ENCODE measurements around the gene GREM2. TPM values are rescaled to one million over a fixed set of nuclear protein-coding genes. Genes with fewer than 3 reads are reported as not detected.

GREM2 gene
- total RNA-seq, 1 experiment from 2014 or later: not detected

DNA sequence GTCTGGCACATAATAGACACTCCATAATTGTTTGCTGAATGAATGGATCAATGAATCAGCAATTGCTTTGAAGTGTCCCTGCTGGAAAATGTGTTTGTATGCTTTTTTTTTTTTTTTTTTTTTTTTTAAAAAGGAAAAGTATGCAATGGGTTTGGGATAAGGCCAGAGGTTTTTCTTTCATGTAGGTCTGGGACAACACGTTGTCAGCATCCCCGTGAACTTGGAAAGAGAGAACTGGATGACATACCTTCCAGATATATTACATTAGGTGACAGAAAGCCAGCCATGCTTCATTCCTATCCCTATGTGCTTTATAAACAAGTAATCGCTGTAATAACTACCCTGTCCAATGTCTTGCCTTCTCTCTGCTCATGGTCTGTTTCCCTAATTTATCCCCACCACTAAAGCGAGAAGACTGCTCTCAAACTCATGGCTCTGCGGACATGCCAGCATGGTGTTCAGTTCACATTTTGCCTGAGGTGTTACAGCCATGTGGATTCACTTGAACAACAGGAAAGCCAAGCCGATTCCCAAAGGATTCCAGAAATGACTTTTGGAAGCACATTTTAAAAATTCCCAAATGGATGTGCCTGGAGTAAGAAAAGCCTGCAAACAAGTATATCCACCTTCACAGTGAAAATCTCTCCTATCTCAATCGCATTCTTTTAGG is 34.8 kb upstream of the GREM2 start:
- Histone ChIP-seq H3K27me3 (ENCODE audit: low read length) (peaks cover 53% of the 10 kb centered on the region), H3K9ac (ENCODE audit: low read length) (no peak overlapping the region), H3K4me1 (ENCODE audit: insufficient read depth, low read length) (no peaks in the 10 kb centered on the region), H3K36me3 (ENCODE audit: low read depth, low read length) (no peaks in the 10 kb centered on the region), H3K9me3 (ENCODE audit: low read length) (no peaks in the 10 kb centered on the region), H4K20me1 (ENCODE audit: low read length) (no peaks in the 10 kb centered on the region), H3F3A (ENCODE audit: low read length, unreplicated experiment) (no peaks in the 10 kb centered on the region), H3K79me2 (ENCODE audit: low read length) (no peaks in the 10 kb centered on the region), H3K27ac (ENCODE audit: low read length) (no peak overlapping the region), H3K9me2 (replicated peaks; ENCODE audit: low read length) (no peaks in the 10 kb centered on the region), H3K4me2 (ENCODE audit: low read length) (no peak overlapping the region), H3K4me3 (ENCODE audit: low read length) (no peak overlapping the region), H2AFZ (ENCODE audit: low read length) (no peak overlapping the region)
- ATAC-seq: no peak
- no peak for DNase-seq
- intact Hi-C loops (cut with micrococcal nuclease): no loop called here
- ChIA-PET POLR2A (ENCODE audit: unreplicated experiment) (no interaction called here), CTCF (no interaction called here)
- no TSS peak for BruUV-seq (replicated peaks)
- TF ChIP-seq EZH2phosphoT487 (IDR thresholded peaks at IDR 0.05; ENCODE audit: borderline replicate concordance, low read length) (no peak), EZH2 (IDR thresholded peaks at IDR 0.05; ENCODE audit: low read length, unreplicated experiment) (no peak)
- TF ChIP-seq, protein P1, sequence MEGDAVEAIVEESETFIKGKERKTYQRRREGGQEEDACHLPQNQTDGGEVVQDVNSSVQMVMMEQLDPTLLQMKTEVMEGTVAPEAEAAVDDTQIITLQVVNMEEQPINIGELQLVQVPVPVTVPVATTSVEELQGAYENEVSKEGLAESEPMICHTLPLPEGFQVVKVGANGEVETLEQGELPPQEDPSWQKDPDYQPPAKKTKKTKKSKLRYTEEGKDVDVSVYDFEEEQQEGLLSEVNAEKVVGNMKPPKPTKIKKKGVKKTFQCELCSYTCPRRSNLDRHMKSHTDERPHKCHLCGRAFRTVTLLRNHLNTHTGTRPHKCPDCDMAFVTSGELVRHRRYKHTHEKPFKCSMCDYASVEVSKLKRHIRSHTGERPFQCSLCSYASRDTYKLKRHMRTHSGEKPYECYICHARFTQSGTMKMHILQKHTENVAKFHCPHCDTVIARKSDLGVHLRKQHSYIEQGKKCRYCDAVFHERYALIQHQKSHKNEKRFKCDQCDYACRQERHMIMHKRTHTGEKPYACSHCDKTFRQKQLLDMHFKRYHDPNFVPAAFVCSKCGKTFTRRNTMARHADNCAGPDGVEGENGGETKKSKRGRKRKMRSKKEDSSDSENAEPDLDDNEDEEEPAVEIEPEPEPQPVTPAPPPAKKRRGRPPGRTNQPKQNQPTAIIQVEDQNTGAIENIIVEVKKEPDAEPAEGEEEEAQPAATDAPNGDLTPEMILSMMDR (conservative IDR thresholded peaks at IDR 0.05; ENCODE audit: low read depth, low read length): no peak

DNA sequence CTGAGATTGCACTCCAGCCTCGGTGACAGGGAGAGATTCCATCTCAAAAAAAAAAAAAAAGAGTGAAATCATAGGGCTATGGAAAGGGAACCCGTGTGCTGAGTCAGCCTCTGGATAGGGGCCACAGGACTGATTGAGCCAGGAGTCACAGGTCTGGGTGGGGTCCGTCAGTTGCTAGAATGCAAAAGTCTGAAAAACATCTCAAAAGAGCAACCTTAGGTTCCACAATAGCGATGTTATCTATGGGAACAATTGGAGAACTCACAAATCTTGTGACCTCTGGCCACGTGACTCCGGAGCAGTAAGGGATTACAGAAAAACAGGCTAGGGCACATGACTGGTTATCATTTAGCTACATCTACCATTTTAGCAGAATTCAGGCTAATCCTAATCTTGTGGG is 32.8 kb upstream of the GREM2 start:
- no TSS peak for BruUV-seq (replicated peaks)
- CTCF ChIA-PET: no interaction called here
- POLR2A ChIA-PET (ENCODE audit: unreplicated experiment): no interaction called here
- no peaks in the 10 kb centered on the region for H3K79me2 ChIP-seq (ENCODE audit: low read length)
- H3K4me3 ChIP-seq (ENCODE audit: low read length): no peak overlapping the region
- no peaks in the 10 kb centered on the region for H4K20me1 ChIP-seq (ENCODE audit: low read length)
- no peak overlapping the region for H3K9ac ChIP-seq (ENCODE audit: low read length)
- H3K4me2 ChIP-seq (ENCODE audit: low read length): no peak overlapping the region
- no peaks in the 10 kb centered on the region for H3K4me1 ChIP-seq (ENCODE audit: insufficient read depth, low read length)
- intact Hi-C loops (cut with micrococcal nuclease): no loop called here
- H3F3A ChIP-seq (ENCODE audit: low read length, unreplicated experiment): no peaks in the 10 kb centered on the region
- no peaks in the 10 kb centered on the region for H3K36me3 ChIP-seq (ENCODE audit: low read depth, low read length)
- no peaks in the 10 kb centered on the region for H3K9me2 ChIP-seq (replicated peaks; ENCODE audit: low read length)
- TF ChIP-seq EZH2phosphoT487 (IDR thresholded peaks at IDR 0.05; ENCODE audit: borderline replicate concordance, low read length) (no peak), EZH2 (IDR thresholded peaks at IDR 0.05; ENCODE audit: low read length, unreplicated experiment) (no peak)
- TF ChIP-seq, protein P1 (conservative IDR thresholded peaks at IDR 0.05; ENCODE audit: low read depth, low read length): no peak
- peaks cover 41% of the 10 kb centered on the region for H3K27me3 ChIP-seq (ENCODE audit: low read length)
- H3K9me3 ChIP-seq (ENCODE audit: low read length): no peaks in the 10 kb centered on the region
- peak; percentile 34 for DNase-seq
- no peak overlapping the region for H2AFZ ChIP-seq (ENCODE audit: low read length)
- H3K27ac ChIP-seq (ENCODE audit: low read length): no peak overlapping the region
- ATAC-seq: no peak

DNA sequence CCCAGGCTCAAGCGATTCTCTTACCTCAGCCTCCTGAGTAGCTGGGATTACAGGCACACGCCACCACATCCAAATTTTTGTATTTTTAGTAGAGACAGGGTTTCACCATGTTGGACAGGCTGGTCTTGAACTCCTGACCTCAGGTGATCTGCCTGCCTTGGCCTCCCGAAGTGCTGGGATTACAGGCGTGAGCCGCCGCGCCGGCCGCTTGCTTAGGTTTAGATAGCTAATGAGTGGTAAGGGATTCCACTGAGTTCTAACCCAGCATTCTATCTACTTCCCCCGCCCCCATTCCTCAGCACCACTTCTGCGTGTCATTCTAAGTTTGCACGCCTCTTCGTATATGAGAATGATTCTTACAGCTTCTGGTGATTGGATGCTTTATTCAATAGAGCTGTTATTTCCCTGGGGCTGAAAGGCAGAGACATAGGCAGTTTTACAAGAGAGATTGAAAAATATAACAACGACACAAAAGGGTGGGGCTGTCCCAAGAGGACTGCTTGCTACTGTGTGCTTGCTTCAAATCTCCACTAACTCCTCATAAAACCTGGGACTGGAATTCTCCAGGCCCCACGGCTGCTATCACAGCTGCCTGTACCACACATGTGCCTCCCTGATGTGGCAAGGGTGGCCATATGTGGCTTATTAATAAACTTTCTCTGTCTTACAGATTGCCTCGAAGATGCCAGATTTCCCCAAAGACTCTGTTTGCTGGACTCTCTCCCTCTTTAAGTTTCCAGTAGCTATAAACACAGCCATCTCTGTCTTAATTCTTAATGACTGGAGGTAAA is 23.7 kb upstream of the GREM2 start:
- H3K9me2 ChIP-seq (replicated peaks; ENCODE audit: low read length): no peaks in the 10 kb centered on the region
- H3K4me2 ChIP-seq (ENCODE audit: low read length): no peak overlapping the region
- H3K27ac ChIP-seq (ENCODE audit: low read length): no peak overlapping the region
- POLR2A ChIA-PET (ENCODE audit: unreplicated experiment): no interaction called here
- ATAC-seq: no peak
- CTCF ChIA-PET: no interaction called here
- BruUV-seq (replicated peaks): no TSS peak
- H3K27me3 ChIP-seq (ENCODE audit: low read length): peaks cover 54% of the 10 kb centered on the region
- H3K9ac ChIP-seq (ENCODE audit: low read length): no peak overlapping the region
- no peaks in the 10 kb centered on the region for H3K36me3 ChIP-seq (ENCODE audit: low read depth, low read length)
- no peak overlapping the region for H2AFZ ChIP-seq (ENCODE audit: low read length)
- DNase-seq: no peak
- no peaks in the 10 kb centered on the region for H3K79me2 ChIP-seq (ENCODE audit: low read length)
- H3K4me1 ChIP-seq (ENCODE audit: insufficient read depth, low read length): no peaks in the 10 kb centered on the region
- intact Hi-C loops (cut with micrococcal nuclease): no loop called here
- no peak for TF ChIP-seq EZH2 (IDR thresholded peaks at IDR 0.05; ENCODE audit: low read length, unreplicated experiment)
- TF ChIP-seq, protein P1 (conservative IDR thresholded peaks at IDR 0.05; ENCODE audit: low read depth, low read length): no peak
- TF ChIP-seq EZH2phosphoT487 (IDR thresholded peaks at IDR 0.05; ENCODE audit: borderline replicate concordance, low read length): no peak
- no peaks in the 10 kb centered on the region for H4K20me1 ChIP-seq (ENCODE audit: low read length)
- no peaks in the 10 kb centered on the region for H3F3A ChIP-seq (ENCODE audit: low read length, unreplicated experiment)
- no peak overlapping the region for H3K4me3 ChIP-seq (ENCODE audit: low read length)
- H3K9me3 ChIP-seq (ENCODE audit: low read length): no peaks in the 10 kb centered on the region
